Stimulated activated CD8-positive, alpha-beta memory T cell treated with anti-CD3 and anti-CD28 coated beads, Interleukin-12 subunit alpha, Interleukin-12 subunit beta, amount 100 ng/mL, for 24 hours (primary cell): ENCODE data around the gene BAIAP2.

ENCODE experiments used
- DNase-seq: peaks from one replicate; pipeline ENCODE4 v3.0.0-alpha.2; 2020; ENCODE audit errors: extremely low read depth

The BAIAP2 gene

GRCh38 chr17:81159611-81160265 is 124.8 kb downstream of the BAIAP2 start:
- no peak for DNase-seq

- DNase-seq, result no peak
Observed at GRCh38 chr17:81160306-81160705, 125.4 kb downstream of the BAIAP2 start.

- no peak for DNase-seq
Observed at GRCh38 chr17:81160747-81161453, 125.9 kb downstream of the BAIAP2 start.

GRCh38 chr17:81161536-81161935 is 126.6 kb downstream of the BAIAP2 start:
- no peak for DNase-seq

GRCh38 chr17:81161972-81162371 is 127.0 kb downstream of the BAIAP2 start:
- DNase-seq, result no peak

- DNase-seq, result no peak
Observed at GRCh38 chr17:81162491-81162890, 127.5 kb downstream of the BAIAP2 start.

- DNase-seq, result no peak
Observed at GRCh38 chr17:81163051-81163695, 128.2 kb downstream of the BAIAP2 start.

GRCh38 chr17:81163703-81164370 is 128.9 kb downstream of the BAIAP2 start:
- DNase-seq, result no peak

- DNase-seq, result no peak
Observed at GRCh38 chr17:81164371-81165245, 129.7 kb downstream of the BAIAP2 start.

- no peak for DNase-seq
Observed at GRCh38 chr17:81165246-81166032, 130.5 kb downstream of the BAIAP2 start, which contains the start of gene PVALEF. PVALEF (plus strand) TSS chr17:81165507; CDS start chr17:81181227, 15,720 bp downstream.

- DNase-seq, result no peak
Observed at GRCh38 chr17:81166033-81166492, 131.1 kb downstream of the BAIAP2 start, which contains the start of gene AATK. AATK (minus strand) TSS chr17:81166221; CDS start chr17:81165992, 229 bp downstream.
